NCI-H1092 treated with DMSO at 0.1 percent for 48 hours (cell line): ENCODE data around the gene SNORC.

Source experiments
- DNase-seq: peaks from one replicate; lab custom pipeline; 2025; lab: John Stamatoyannopoulos, UW

SNORC gene

DNA sequence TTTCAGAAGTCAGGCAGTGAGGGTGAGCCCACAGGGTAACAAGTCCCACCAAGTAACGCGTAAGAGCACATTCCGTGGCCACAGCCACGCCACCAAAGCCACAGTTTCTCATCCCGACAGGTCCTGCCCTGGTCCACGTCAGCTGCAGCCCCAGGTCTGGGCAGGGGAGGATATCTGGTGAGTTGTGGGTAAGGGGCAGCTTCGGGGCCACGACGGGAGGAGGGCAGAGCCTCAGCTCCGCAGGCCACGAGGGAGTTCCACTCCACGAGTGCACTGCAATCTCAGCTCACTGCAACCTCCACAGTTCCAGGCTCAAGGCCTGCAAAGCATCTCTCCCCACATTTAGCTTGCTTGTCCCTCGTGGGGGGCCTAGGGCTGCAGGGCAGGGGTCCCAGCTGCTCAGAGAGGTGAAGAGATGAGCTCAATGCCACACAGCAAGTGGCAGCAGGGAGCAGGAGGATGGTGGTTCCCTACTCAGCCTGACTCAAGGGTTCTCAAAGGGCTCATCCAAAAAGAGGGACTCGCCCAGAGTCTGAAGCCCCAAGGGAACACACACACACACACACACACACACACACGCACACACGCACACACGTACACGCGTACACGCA lies 12.5 kb downstream of the SNORC start:
- no peak for DNase-seq

DNA sequence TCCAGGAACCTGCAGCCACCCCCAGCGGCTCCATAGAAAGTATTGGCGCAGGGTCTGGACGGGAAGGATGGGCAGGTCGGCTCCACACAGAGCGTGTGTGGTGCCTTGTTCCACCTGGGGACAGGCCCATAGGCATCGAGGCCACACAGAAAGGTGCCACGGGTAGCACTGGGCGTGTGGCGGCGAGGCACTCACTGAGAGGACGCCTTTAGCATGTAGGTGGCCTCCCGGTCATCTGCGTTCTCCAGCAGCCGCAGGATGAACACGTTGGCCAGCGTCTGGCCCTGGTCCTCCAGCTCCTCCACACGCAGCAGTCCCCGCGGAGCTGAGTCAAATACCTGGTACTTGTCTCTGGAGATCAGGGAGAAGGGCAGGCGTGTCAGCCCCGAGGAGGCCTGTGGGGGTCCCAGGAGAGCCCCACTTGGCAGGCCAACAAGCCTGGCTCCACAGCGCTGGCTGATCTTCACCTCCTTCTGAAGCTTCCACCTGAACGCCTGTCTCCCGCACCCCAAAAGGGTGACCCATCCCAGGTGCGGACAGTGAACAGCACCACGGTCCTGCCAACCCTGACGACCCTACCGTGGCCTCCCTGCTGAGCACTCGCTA lies 13.2 kb downstream of the SNORC start:
- DNase-seq = no peak

- DNase-seq = no peak
Measured at GRCh38 chr2:232884001-232884421, 13.9 kb downstream of the SNORC start.

DNA sequence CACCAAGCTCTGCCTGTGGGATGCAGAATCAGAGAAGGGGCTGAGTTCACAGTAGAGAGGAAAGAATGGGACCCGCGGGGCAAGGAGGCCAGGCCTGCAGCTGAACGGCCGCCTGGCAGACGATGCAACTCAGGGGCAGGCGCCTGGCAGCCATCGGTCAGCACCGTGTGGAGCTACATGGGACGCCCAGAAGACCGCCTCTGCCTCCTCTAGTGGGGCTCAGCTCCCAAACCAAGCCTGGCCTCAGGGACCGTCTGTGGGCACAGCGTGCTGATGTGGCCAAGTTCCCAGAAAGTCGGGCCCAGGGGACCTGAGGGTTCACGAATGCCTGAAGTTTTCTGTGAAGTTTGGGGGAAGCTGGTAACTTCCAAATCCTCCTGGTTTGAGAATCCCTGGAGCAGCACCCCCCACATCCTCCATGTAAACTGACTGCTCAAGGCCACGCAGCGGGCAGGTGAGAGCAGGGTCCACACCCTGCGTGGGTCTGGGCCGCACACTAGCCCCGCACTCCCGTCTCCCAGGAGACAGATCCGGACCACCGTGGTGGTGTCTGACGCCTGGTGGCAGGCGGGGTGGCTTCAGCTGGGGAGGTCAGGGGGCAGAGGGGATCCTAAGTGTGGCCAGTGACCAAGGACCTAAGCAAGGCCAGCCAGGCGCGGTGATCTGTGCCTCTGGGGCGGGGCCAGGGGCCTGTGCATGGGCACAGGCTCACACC lies 14.6 kb downstream of the SNORC start:
- DNase-seq = no peak

- DNase-seq = no peak
Measured at GRCh38 chr2:232885264-232885961, 15.3 kb downstream of the SNORC start.

GRCh38 chr2:232886176-232886575 lies 16.1 kb downstream of the SNORC start:
- DNase-seq = no peak

GRCh38 chr2:232886632-232887031 lies 16.6 kb downstream of the SNORC start:
- no peak for DNase-seq

- DNase-seq = no peak
Measured at GRCh38 chr2:232887171-232887850, 17.2 kb downstream of the SNORC start.

- DNase-seq = no peak
Measured at GRCh38 chr2:232888099-232888836, 18.2 kb downstream of the SNORC start.

DNA sequence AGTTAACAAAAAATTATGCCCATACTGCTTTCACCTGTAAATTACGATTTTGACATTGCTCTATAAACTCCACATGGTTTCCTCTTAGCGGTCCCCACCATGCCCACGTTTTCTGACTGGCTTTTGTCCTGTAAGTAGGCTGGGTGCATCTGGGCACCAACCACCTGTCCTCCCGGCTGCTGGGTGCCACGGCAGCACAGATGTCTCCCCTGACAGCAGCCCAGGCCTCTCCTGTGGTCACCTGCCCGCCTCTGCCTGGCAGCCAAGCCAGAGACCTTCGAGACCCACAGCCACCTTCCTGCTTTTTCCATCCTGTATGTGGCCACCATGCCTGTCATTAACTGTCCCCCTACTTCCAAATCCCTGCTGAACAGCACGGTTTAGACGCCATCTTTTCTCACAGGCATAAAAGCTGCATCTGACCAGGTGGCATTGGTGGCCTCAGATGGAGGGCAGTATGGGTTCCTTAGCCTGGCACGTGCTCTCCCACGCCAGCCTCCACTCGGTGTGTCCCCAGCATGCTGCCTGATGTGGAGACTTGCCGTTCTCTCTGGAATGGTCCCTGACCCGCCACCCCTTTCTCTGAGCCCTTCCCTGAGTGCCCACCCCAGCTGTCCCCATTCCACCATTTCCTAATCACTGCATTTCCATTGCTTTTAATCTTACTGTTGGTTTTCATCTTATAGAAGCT lies 18.9 kb downstream of the SNORC start:
- DNase-seq = no peak

DNA sequence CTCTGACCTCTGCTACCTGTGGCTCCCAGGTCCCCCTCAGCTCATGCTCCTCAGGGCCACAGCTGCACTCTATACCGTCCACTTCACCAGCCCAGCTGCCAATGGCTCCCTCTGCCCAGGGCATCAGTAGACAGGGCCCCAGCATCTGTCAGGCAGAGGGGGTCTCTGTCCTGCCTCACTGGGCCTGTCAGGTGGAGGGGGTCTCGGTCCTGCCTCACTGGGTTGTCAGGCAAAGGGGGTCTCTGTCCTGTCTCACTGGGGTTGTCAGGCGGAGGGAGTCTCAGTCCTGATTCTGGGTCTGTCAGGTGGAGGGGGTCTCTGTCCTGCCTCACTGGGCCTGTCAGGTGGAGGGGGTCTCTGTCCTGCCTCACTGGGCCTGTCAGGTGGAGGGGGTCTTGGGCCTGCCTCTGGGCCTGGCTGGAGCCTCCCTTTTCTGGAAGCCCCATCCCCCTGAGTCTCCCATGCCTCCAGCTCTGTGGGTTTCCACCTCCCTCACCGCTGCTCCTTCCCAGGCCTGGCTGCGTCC lies 19.9 kb downstream of the SNORC start:
- DNase-seq = no peak

- no peak for DNase-seq
Measured at GRCh38 chr2:232890536-232890895, 20.5 kb downstream of the SNORC start.

DNA sequence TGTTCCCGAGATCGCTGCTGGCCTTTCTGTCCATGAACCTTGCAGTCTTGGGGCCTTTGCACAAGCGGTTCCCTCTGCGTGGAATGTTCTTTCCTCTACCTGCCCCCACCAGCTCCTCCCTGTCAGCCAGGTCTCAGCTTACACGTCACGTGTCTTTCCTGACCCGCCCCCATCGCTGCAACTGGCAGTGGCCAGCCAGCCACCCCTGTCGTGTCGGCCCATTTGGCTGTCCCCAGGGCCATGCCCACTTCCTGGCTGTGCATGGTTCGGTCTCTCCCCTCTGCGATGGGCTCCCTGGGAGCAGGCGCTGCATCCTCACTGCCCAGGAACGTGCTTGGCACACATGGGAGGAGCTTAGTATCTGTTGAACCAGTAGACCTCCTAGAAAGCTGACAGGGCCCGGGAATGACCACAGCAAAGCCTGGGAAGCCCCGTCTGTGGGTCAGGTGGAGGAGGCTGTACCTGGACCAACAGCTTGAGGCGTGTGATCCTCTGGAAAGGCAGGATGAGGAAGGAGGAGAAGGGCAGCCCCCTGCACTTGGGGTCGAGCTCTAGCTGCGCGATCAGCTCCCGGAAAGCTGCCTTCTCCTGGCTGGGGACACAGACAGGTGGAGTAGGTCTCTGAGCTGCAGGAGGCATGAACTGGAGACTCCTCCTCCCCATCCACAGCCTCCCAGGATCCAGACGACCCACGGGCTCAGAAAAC lies 21.0 kb downstream of the SNORC start:
- no peak for DNase-seq

GRCh38 chr2:232891621-232892071 lies 21.6 kb downstream of the SNORC start:
- DNase-seq = no peak

DNA sequence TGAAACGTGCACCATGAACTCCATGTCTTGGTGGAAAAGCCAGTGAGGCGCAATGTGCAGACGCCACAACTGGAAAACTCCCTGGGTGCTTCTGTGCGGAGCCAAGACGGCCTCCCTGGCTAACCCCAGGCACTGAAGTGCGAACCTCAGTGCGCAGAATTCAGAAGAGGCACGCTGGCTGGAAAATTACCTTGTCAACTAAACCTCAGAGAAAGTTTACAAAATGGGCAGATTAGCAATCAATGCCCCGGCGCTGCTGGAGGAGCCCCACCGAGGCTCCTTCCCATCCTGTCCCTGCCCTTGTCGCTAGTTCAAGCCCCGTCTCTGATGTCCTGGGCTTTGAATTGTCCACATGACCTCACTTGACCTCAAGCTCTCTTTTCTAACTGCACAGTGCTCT lies 22.2 kb downstream of the SNORC start:
- no peak for DNase-seq

GRCh38 chr2:232892843-232893242 lies 22.8 kb downstream of the SNORC start:
- DNase-seq = no peak

- no peak for DNase-seq
Measured at GRCh38 chr2:232893834-232894233, 23.8 kb downstream of the SNORC start.

DNA sequence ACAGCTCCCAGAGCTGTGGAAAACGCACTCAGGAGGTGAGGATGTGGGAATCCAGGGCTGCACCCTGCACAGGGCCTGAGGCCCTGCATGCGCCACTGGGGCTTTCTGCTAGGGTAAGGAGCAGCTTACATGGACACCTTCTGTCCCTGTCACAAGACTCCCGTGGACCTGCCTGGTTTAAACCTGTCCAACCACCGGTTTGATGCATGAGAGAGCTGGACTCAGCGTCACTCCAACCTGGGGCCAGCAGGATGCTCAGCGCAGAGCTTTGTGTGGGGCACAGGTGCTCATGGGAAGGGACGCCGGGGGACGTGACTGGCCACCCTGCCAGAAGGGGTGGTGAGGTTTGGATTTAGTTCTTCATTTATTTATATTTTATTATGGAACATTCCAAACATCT lies 24.2 kb downstream of the SNORC start:
- no peak for DNase-seq

GRCh38 chr2:232894746-232895145 lies 24.7 kb downstream of the SNORC start:
- DNase-seq = no peak

- no peak for DNase-seq
Measured at GRCh38 chr2:232896111-232896510, 26.0 kb downstream of the SNORC start.
